Suprapubic skin (tissue), 4 donors: ENCODE data around the gene CLDN10.

Experiments used
- CTCF ChIP-seq, 2 donors: fragments of 200-600 bp in 1 of 2; fragments of 450-650 bp in 1 of 2; sonication (generic) in 1 of 2; IDR thresholded peaks; one replicate each; pipeline ENCODE4 v1.5.1; 2016 to 2019; ENCODE audit warnings: antibody characterized with exemption in 2 of 2, mild to moderate bottlenecking in 1 of 2, moderate library complexity in 1 of 2
- EP300 ChIP-seq: sonication (generic); formaldehyde crosslinking; IDR thresholded peaks from one replicate; pipeline ENCODE4 v1.6.1; 2017; ENCODE audit warnings: antibody characterized with exemption
- POLR2A ChIP-seq, 2 donors: fragments of 450-650 bp; IDR thresholded peaks; one replicate each; pipeline ENCODE4 v1.6.1; 2017; ENCODE audit warnings: antibody characterized with exemption in 2 of 2, mild to moderate bottlenecking in 2 of 2, moderate library complexity in 2 of 2
- POLR2AphosphoS5 ChIP-seq, 3 donors: sonication (generic); formaldehyde crosslinking; IDR thresholded peaks; one replicate each; pipeline ENCODE4 v1.6.1; 2017; ENCODE audit warnings: antibody characterized with exemption in 3 of 3

- TF ChIP-seq EP300 (no peak), POLR2A (IDR thresholded peaks at IDR 0.05) (no peak), CTCF (IDR thresholded peaks at IDR 0.05) (no peak), POLR2AphosphoS5 (IDR thresholded peaks at IDR 0.05) (no peak)
These were observed 42.8 kb upstream of the CLDN10 start for GRCh38 chr13:95509521-95510310.
